GM19395 (cell line): ENCODE data around the gene TH.

ENCODE experiments used
- ATAC-seq: cut with Tn5 transposase; IDR thresholded peaks from one replicate; pipeline ENCODE4 v1.9.1; 2021; ENCODE audit warnings: mild to moderate bottlenecking, moderate library complexity; ENCODE audit not compliant: unreplicated experiment

TH gene

DNA sequence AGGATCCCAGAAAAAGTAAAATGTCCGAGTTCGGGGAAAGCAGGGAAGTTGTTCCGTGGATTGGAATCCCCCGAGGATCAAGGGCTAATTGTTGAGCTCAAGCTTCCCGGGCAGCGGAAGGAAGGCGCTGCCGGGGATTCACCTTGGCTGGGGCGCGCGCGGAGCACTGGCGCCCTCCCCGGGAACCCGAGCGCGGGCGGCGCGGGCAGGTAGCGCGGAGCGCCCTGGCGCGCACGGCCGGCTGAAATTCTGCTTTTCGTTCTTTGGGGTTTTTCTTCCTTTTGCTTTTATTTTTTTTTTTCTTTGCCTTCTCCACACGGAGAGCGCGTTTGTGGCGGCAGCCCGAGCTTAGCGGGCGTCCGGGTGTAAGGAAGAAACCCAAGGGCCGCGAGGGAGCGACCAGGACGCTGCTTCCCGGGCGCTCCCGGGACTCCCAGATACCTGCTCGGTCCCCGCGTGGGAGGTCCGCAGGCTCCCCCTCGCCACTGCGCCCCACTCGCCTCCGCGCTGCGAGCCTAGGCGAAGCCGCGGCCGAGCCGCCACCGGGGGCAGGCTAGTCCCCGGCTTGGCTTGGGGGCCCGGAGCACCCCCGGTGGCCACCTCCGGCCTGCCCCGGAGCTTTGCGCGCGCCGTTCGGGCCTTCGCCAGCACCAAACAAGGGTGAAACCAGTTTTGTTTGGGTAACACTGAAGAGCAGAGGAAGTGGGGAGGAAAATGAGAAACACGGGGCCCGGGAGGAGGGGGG lies 27.6 kb downstream of the TH start:
- ATAC-seq = no peak

DNA sequence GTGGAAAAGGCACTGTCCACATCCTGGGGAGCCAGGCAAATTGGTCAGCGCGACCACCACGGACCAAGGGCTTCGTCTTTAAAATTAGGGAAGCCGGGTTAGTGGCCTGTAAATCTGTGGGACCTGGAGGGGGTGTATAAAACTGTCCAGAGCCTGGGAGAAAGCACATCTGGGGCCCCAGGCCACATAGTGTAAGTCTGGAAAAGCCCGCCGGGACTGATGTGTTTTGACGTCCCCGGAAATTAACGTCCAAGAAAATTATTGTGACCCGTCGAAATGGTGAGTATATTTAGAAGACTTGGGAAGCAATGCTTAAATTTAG lies 28.2 kb downstream of the TH start:
- ATAC-seq = no peak

DNA sequence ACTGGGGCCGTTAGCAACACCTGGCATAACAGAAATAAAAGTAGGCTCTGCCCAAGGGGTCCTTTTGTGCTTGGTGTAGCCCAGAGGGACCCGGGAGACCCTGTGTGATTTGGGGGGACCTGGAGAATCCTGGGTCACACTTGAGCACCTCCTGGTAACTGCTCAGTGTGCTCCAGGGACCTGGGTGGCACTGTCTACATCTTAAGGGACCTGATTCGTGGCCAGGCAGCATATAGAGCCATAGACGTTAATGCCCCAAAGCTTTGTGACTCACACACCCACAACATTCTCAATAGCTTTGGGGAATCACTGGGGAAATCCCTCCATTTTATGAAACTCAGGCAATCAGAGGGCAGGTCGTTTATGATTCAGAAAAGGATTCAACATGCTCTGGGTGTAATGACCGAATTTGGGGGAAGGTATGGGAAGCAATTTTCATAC lies 28.8 kb downstream of the TH start:
- ATAC-seq = no peak

DNA sequence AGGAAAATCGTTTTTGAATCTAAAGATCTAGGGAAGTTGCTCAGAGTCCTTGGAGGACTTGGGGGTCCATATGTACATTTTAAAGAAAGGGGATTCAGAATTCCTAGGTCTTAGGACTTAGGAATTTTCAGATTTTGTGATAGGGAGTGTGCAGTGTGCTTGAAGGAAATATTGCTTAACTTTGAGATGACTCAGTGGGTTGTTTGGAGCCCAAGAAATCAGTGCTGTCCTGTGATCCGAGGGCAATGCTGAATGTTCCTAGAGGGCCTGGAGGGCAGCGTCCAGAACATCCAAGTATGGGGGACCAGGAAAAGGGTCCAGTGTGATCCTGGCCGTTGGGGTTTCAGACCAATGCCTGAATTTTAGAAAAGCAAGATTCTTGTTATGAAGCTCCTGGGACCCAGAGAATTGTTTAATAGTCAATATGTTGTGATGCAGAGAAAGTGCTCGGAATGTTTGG lies 29.3 kb downstream of the TH start:
- no peak for ATAC-seq

DNA sequence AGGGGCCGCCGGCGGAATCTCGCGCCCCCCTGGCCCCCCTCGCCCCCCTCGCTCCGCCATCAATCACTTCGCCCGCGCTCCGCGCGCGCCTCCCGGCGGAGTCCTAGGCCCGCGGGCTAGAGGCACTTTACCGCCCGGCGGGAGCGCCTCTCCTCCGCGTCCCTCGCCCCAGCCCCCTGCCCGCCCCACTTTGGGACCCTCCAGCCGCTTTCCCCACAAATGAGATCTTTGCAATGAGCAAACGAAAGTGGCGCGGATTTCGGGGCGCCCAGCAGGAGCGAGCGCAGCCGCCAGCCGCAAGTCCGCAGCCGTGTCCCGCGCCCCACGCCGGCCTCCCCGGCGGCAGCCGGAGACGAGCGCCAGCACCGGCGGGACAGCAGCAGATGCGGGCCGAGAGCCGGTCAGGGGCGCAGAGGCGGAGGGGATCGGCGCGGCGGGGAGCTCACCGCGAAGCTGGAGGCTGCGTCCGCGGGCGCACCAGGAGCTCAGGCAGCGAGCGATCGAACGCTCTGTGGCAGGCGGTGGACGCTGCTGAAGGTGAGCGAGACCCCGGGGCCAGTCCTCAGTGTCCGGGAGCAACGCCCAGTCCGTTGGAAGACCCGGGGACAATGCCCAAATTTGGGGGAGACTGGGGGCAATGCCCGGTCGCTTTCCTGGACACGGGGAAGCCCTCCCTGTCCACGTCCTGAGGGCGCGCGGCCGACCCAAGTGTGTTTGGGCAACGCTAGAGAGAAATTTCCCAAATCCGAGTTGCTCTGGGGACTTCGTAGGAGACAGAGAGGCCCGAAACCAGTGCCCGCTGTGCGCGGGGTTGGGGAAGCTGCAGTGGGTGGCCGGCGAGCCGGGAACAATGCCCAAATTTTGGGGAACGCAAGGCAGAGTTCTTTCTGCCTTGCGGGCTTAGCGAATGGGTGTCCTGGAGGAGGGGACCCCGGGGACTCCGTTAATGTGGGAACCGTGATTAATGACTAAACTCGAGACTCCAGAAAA lies 30.9 kb downstream of the TH start:
- ATAC-seq = no peak

DNA sequence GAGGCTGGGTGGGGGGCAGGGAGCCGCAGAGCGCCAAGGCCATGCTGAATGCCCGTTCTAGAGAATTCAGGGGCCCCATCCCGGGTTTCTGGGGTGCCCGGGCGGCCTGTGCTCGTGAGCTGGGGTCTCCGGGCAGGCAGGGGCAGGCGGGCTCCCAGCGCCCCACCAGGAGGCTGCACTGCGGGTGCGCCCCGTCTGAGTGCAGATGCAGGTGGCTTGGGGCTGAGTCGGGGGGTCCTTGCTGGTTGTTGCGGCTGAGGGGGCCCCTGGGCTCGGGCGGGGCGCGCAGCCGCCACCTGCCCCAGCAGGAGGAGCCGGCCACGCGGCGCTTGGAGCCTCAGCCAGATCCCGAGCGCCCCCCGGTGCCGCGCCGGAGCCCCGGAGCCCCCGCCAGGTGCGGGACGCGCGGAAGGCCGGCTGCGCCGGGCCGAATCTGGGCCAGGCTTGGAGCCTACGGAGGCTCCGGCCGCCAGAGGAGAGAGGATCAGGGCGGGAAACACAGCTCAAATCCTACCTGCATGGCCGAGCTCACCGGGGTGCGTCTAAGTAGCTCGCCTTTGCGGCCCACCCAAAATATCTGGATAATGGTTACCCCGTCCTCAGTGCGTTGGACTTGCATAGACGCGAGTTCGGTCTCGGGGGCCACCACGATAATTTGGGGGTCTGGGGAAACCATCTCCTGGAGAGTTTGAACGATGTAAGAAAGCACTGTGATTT lies 31.8 kb downstream of the TH start:
- ATAC-seq = no peak

DNA sequence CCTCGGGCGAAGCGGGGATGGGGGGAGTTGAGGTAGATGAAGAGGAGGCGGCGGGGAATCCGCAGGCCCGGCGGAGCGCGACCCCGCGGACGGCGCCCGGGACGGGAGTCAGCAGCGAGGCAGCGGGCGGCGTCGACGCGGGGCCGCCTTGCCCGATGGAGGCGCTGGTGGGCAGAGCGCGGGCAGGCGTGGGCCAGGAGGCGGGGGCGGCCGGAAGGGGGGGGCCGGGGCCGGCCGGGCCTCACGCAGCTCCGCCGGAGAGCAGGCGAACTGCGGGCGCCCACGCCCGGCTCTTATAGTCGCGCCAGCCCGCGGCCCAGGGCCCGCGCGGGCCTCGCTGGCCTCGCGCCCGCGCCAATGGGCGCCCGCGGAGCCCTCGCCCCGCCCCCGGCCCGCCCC lies 32.5 kb downstream of the TH start, which contains the start of gene IGF2:
Gene IGF2 (minus strand): TSS at position 267 of the 399 bp plus-strand sequence. CDS start 3,866 bp downstream, outside the sequence.
- no peak for ATAC-seq

DNA sequence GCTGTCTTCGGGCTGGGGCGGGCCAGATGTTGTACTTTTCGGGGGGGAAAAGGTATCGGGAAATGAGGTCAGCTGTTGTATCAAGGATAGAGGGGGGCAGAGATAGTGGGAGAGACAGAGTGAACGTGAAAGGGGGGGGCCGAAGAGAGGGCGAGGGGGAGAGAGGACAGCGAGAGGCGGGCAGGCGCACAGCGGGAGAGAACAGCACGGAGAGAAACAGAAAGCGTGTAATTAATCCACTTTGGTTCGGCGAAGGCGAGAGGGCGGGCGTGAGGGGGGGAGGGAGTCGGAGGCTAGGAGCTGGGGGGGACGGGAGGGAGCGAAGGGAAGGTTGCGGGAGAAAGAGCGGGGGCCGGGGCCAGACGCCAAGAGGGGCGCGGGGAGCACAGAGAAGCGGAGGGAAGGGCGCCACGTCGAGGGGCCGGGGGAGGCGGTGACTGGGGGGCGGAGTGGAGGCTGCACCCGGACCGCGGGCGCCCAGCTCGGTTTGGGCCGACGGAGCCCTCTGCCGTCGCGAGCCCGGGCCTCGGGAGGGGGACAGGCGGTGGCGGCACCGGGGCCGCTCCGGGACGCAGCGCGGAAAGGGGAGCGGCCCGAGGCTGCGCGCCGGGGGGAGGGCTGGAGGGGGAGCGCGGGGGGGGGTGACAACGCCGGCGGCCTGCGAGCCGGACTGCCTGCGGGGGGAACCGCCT lies 33.0 kb downstream of the TH start:
- ATAC-seq = no peak

DNA sequence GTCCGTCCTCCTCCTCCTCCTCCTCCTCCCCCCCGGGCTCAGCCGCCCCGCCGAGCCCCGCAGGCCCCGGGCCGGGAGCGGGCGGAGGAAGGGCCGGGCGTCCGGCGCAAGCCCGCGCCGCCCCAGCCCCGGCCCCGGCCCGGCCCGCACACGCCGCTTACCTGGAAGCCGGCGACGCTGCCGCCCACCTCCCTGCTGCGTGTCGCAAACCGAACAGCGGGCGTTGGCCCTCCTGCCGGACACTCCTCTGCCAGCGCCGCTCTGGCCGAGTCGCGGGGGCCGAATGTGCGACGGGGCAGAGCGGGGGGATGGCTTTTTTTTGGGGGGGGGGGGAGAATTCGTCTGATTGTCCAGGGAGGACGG lies 33.6 kb downstream of the TH start:
- no peak for ATAC-seq

DNA sequence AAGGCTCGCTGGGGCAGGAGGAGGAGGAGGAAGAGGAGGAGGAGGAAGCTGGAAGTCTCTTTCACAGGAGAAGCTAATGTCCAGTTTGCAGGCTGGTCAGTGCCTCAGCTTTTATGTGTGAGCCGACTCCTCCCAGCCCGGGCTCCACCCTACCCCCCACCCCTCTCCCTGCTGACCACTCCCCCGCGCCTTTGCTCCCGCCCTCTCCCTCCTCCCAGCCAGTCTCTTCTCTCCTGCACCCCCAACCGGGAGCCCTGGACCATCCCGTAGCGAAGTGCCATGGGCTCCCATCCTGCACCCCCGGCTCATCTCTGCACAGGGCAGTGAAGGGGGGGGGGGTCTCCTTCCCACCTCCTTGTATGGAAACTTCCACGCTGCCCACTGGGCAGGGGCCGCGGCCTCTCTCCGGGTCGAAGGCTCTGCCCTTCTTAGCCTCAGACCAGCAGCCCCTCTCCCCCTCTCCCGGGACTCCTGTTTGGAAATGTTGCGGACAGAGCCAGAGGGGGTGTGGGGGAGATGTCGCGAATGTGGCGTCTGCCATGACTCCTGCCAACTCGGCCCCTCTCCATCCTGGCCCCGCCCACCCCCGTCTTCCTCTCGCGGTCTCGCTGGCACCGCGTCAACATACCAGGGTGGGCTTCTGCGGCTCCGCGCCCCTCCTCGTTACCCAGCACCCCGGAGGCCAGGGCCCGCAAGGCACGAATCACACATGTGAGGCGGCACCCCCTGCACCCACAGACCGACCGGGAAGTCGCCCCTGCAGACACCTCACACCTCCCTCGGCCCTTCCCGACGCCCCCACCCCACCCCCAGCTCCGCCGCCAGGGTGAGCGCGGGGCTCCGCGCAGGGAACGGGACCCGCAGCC lies 34.2 kb downstream of the TH start:
- no peak for ATAC-seq

DNA sequence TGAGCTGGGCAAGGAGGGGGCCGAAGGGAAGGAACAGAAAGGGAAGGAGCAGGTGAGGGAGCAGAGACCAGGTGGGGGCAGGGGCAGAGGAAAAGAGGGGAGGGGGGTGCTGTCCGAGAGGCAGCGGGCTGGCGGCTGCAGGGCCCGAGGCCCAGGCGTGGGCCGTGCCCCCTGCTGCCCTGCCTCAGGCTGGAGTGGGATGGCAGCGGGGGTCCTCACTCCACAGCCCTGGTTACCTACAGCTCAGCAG lies 34.7 kb downstream of the TH start:
- ATAC-seq = no peak

DNA sequence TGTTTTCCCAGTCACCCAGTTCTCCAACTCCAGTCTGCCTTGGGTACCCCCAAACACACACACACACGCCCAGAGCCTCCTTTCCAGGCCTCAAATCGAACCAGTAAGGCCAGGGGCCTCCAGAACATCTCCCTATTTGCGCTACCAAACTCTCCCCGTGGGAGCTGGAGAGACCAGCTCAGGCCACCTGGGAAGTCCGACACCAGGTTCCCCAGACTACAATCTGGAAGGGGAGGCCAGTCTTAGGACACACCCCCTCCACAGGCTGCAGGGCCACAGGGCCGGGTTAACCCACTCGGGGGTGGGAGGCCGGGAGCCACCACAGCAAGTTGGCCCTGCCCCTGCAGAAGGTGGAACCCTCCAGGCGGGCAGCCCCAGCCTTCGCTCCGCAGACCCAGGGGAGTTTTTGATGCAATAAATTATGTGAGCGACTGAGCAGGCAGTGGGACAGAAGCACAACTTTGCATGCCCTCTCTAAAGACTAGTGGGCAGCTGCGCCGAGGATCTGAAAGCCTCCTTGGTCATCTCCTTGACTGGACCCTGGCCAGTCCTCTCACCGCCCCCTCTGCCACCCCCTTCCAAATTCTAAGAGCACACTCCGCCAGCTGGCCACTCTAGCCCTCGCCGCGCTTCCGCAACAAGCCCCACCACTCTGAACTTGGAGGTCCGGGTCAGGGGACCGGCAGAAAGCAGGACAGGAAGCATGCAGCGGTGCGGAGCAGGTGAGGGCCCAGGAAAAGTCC lies 35.2 kb downstream of the TH start:
- no peak for ATAC-seq

DNA sequence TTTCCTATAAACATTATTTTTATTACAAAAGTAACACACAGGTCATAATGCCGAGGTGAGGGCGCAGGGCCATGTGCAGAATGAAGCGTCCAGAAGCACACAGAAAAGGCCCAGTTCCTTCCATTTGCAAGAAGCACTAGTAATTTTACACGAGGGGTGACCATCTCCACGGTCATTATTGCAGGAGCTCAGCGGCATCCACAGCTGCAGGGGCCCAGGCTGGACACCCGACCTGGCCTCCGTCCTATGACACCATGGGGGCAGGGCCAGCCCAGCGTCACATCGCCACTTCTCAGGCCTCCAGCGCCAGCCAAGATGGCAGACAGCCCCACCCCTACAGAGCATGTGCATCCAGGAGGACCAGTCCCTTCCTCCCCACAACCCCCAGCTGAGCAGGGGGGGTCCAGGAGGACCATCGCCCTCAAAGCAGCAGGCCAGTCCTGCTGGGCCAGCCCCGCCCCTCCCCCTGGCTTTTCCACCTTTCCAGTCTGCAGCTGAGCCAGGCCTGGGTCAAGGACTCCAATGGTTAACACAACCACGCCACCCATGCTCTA lies 35.9 kb downstream of the TH start:
- ATAC-seq = no peak

DNA sequence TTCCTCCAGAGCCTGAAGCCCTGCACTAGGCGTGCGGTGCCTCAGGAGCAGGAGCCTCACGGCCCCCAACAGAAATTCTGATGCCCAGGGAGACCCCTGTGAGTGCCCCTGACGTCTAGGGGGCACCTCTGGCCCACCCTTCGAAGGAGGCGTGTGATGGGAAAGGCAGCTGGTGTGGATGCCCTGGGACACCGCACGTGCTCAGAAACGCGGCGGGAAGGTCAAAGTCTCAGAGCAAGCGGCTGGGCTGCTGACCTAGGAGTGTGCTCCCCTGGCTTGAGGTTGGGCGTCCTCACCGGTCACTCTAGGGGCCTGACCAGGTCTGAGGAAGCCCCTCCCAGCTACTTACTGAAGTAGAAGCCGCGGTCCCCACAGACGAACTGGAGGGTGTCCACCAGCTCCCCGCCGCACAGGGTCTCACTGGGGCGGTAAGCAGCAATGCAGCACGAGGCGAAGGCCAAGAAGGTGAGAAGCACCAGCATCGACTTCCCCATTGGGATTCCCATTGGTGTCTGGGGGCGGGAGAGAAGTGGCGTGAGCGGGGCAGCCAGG lies 36.5 kb downstream of the TH start:
- no peak for ATAC-seq

DNA sequence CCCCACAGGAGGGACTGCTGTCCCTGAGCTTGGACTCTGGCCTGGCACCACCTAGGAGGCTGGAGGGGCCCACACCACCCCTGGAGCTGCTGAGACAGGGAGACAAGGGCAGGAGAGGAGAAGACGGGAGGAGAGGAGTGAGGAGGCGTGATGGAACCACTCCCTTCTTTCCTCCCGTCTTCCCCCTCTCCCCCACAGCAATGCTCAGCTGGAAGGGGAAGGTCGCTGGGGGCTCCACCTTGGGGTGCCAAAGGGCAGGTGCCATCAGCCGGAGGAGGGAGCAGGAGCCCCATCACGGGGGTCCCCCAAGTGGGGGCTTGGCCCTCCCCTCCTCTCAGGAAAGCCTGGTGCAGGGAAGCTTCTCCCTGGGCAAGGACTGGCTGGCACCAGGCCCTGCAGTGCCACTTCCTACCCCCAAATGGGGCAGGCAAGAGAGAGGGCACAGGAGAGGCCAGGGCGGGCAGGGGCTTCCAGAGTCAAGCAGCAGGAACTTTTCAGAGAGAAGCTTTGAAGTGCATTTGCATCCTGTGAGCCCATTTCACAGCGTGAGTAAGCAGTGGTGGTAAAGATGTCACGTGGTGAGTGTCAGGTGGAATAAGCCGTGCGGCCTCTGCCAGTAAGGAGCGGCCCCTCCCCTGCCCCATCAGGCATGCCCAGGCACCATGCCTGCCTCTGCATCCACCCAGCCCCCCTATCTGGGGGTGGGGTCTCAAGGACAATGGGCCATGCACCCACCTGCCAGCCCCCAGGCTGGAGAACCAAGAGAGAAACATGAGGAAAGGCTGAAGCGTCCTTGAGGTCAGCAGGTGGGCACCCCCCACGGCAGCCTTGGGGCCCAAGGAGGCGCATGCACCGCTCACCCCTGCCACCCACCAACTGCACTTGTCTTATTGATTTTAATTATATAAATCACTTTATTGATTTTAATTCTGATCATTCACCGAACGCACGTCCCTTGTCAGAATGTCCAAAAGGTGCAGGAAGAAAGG lies 37.3 kb downstream of the TH start:
- ATAC-seq = no peak

DNA sequence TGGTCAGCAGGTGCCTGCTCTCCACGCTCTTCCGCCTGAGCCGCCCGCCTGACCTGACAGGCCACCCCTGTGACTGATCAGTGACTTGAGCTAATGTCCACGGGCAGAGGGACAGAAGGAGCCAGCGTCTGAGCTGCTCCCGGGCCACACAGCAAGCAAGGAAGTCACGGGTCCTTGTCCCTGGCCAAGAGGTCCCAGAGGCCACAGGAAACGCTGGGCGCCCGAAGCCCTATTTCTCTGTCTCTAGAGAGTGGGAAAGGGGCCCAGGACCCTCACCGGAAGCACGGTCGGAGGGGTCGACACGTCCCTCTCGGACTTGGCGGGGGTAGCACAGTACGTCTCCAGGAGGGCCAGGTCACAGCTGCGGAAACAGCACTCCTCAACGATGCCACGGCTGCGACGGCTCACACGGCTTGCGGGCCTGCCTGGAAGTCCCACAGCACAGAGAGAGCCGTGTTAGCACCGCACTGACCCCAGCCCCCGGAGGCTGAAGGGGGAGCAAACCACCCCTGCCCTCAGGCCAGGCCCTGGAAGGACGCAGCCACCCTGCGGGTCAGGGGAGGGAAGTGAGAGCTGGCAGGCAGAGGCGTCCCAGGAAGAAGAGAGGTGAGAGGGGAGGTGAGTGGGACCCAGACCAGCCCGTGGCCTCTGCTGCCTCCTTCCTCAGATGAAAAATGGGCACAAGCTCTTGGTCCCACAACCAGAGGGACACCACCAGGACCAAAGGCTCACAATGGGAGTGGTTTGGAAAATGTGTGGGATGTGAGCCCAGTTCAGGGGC lies 38.2 kb downstream of the TH start:
- ATAC-seq = no peak

DNA sequence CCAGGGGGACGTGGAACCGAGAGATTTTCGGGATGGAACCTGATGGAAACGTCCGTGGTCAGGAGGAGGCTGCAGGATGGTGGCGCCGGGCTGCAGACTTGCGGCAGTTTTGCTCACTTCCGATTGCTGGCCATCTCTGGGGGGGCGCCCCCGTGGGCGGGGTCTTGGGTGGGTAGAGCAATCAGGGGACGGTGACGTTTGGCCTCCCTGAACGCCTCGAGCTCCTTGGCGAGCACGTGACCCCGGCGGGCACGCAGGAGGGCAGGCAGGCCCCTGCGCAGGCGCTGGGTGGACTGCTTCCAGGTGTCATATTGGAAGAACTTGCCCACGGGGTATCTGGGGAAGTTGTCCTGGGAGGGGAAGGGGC lies 38.8 kb downstream of the TH start:
- ATAC-seq = no peak
